HK-2 (cell line): ENCODE data around the gene CHI3L2.
A peak's percentile ranks its signal among the peaks of the same experiment; 100 is the strongest.

Source experiments
- DNase-seq: peaks from one replicate; pipeline ENCODE4 v3.0.0-alpha.2; 2018; ENCODE audit not compliant: unreplicated experiment

CHI3L2 gene

GRCh38 chr1:111220302-111220890 lies 7.1 kb upstream of the CHI3L2 start:
- no peak for DNase-seq

DNA sequence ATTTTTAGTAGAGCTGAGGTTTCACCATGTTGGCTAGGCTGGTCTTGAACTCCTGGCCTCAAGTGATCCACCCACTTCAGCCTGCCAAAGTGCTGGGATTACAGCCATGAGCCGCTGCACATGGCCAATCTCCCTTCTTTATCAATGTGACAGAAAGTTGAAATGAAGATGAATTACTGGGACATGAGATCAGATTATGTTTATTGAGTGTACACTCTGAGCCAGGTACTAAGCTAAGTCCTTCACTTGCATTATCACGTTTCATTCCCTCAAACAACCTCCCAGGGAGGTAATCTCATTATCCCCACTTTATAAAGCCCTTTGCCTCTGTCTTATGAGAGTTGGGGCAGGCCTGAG lies 6.3 kb upstream of the CHI3L2 start:
- no peak for DNase-seq

- no peak for DNase-seq
These were observed 5.8 kb upstream of the CHI3L2 start for GRCh38 chr1:111221633-111222291.

- DNase-seq = peak; percentile 63
These were observed 5.0 kb upstream of the CHI3L2 start for GRCh38 chr1:111222308-111223125.

DNA sequence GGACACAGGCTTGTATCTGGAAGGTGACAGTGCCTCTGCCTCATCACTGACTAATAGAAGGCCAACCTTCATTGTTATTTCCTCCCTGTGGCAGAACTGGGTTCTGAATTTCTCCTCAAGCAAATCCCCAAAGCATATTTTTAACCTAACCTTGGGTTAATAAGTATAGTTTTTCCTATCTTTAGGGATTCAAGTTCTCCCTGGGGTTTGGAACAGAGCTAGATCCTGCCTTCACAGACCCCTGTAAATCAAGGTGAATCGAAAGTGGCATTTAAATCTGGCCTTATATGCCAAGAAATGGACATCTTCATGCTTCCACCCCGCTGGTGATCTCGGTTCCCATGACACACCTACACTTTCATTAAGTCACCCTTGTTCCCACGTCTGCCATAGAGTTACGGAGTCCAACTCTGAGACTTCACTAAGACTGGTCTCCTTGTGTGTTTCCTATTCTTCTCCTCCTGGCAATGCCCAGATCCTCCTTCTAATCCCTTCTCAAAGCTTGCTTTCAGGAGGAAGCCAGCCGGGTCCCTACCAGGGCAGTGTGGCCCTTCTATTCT lies 4.3 kb upstream of the CHI3L2 start:
- DNase-seq = no peak

DNA sequence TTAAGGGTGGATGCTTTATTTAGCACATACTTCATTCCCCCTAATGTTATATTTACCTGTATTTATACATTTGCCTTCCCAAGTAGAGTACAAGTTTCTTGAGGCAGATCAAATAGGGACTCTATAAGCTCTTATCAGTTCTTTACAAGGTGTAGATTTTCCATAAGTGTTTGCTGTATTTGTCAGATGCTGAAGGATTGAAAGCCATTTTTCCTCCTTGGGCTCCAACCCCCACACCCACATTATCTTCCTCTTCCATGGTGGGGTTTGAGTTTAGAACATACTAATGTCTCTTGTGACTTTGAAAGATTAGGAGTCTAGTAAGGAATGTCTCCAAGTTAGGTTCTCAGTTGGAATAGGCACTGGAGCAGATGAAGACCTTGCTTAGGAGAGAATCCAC lies 2.4 kb upstream of the CHI3L2 start:
- no peak for DNase-seq

DNA sequence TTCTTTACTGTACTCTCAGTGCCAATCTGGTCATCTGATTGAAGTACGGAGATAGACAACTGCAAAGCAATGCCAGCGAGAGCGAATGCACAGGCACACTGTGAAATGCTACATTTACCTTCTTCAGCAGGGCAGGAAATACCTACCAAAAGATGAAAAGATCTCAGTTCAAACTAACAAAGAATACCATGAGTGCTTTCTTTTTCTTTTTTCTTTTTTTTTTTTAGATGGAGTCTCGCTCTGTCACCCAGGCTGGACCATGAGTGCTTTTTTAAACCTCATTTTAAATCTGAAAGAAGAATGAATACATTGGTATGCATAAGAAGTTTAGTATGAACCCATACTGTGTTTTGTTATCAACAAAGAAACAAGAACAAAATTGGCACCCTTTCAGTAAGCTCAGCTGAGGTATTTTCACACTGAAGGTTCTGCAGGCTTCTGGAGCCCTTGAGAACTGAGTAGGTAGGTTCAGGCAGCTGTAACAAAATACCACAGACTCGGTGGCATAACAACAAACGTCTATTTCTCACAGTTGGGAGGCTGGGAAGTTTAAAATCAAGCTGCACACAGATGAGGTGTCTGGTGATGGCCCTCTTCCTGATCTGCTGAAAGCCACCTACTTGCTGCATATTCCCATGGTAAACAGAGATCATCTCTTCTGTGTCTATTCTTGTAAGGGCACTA lies 1.7 kb upstream of the CHI3L2 start:
- no peak for DNase-seq

DNA sequence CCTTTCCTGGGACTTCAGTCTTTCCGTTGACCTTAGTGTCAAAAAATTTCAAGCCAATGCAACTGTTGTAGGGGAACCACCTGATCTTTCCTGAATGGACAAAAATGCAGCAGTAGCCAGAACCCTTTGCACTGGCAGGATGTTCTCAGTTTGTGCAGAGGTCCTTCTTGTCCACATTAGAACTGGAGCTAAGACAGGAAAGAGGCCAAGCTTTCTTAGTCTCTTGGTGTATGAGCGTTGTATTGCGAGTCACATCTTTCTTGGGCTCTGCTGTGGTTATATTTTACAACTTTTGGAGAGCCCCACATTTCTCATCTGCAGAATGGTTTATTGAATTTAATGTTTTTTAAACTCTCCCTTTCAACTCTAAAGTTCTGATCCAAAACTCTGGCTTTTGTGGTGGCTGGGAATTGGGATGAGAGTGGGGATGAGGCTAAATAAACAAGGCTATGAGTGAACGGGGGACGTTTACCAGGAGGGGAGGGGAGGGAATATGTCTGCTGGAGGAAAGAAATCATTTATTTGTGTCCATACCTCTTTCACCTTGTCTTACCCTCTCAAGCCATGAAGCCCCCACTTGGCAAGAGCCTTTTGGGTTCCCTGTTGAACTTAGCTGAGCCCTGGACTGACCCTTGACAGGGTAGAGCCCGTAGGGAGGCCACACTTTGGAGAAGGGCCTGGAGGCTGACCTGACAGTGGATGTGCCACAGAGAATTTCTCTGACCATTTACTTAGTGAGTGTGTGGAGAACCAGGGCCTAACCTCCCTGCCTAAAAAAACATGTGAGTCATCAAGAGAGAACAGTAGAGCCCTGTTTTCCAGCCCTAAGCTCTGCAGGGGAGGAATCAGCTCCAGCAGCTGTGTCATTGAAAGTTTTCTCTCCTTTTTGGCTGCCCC lies 586 bp downstream of the CHI3L2 start:
- DNase-seq = no peak

GRCh38 chr1:111228748-111229126 lies 1.2 kb downstream of the CHI3L2 start:
- no peak for DNase-seq

DNA sequence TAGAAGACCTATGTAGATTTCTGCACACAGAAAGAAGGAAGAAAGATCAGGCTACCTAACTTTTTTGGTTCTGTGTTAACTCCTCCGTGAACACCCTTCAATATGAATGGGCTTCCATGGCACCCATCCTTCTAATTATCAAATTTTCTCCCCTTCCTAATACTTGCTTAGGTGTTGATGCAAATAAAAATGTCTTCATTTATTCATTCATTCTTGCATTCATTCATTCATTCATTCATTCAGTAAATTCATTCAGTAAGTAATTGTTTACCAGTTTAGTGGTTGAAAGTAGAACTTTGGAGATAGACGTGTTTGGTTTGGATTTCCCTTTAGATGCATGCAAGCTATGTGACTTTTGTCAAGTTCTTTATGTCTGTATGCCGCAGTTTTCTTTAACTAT lies 4.6 kb downstream of the CHI3L2 start:
- no peak for DNase-seq

DNA sequence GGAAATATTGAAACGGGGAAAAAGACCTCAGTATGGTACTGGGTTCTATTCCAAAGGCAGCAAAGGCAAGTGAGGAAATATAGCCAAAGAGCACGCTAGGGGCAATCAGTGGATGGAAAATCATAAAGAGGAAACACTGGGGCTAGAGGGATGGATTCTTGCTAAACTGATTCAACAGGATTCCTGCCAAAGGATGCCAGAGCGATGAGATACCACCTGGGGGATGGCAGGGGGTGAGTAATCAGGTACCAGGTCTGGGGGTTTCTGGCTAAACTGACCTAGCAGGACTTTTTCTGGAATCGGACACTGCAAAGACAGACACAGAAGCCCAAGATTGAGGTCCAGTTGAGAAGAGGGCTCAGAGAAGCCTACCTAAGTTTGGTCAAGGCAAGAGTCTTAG lies 6.7 kb downstream of the CHI3L2 start:
- no peak for DNase-seq

- DNase-seq = no peak
These were observed 7.4 kb downstream of the CHI3L2 start for GRCh38 chr1:111234866-111235265.

DNA sequence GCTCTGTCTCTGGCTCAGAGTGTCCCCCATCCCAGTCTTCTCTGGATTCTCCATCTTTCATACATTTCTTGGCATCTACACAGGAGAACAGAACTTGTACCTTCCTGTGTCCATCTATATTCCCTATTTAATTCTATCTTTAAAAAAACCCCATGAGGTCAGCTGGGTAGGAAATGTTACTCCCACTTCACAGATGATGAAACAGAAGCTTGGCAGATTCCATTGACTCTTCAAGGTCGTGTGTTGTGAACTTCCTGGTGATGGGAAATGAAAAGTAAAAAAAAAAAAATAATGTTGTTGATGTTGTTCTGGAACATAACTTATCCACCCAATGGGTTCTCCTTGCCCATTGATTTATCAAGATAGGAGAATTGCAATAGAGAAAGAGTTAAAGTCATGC lies 8.9 kb downstream of the CHI3L2 start:
- no peak for DNase-seq

- DNase-seq = no peak
These were observed 9.3 kb downstream of the CHI3L2 start for GRCh38 chr1:111236806-111237205.

- no peak for DNase-seq
These were observed 10.7 kb downstream of the CHI3L2 start for GRCh38 chr1:111238056-111238795.

GRCh38 chr1:111241797-111242196 lies 14.3 kb downstream of the CHI3L2 start:
- no peak for DNase-seq

DNA sequence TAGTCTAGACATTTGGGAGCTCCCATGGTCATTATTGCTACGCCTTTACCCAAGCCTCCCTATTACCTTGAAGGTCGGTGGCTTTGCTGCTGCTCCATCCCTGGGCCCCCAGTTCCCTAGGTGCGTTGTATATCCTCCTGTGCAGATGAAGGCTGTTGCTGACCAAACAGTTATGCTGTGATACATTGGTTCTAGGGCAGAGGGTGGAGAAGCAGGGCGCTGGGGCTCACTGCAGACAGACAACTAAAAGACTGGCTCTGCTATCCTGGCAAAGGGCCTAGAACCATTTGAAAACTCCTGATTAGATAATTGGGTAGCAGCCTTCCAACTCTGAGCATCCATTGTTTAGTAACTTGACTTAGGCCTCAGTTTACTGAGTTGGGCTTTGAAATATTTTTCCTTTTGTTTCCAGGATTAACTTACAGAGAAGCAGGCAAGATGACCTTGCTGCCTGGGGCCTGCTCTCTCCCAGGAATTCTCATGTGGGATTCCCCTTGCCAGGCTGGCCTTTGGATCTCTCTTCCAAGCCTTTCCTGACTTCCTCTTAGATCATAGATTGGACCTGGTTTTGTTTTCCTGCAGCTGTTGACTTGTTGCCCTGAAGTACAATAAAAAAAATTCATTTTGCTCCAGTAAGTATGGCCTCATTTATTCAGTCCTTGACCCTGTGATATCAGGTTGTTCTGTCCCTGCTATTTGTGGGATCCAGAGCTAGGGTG lies 15.5 kb downstream of the CHI3L2 start:
- no peak for DNase-seq

DNA sequence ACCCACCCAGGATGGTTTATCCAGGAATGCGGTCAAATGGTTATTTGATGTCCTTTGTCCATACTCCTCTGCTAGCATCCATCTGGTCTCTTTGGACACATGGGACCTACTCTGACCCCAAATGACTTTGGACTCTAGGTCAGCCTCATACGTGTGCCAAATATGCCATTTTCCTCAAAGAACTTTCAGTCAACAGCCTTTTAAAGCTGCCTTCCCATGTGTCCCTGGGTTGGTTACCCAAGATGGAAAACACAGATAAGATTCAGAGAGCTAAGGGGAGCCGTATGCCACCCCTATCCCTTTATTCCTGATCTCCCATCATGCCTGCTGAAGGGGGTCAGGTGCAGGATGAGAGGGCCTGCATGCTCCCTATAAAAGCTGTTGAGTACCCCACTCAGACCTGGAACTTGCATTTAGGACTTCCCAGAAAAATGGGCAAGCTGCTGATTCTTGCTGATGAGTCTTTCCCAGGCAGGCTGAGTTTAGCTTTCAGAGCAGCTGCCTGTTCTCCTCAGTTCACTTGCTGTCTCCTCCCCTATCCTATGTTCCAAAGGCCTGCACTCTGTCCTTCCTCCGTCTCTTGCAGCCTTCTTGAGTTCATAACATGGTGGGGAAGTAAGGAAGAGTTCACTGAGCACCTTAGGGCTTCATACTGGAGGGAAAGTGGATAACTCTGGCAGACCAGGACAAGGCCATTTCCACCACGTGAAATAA lies 19.8 kb downstream of the CHI3L2 start:
- DNase-seq = no peak

GRCh38 chr1:111249960-111250359 lies 22.4 kb downstream of the CHI3L2 start:
- DNase-seq = no peak
